ENCODE data around the gene RFC2.

DNA sequence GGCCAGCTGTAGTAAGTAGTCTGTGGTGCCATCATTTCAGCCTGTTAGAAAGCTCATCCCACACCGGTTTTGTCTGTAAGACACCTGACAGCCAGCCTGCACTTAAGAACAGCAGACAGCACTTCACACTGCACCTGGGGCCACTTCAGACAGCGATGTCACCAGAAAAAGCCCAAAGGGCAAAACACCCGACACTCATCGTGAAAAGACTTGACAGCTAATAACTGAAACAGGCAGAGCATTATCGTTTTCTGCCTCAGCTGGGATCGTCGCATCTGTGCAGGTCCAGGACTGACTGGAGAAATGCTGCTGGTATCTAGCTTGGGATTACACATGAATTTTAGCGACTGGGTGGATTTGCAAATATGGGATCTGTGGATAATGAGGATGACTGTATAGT is 61.1 kb downstream of the RFC2 start:
- TF ChIP-seq ATF3 (IDR thresholded peaks at IDR 0.05; ENCODE audit: insufficient read depth, low read depth, low read length) (no peak), MAX (IDR thresholded peaks at IDR 0.05) (no peak)

Data from H1 (cell line).